Fibroblast of lung (primary cell): ENCODE results near the gene SLC5A6.

Source experiments
- EZH2 ChIP-seq: IDR thresholded peaks from 2 replicates; pipeline ENCODE4 v1.5.1; 2012; ENCODE audit warnings: low read length, control low read depth, mild to moderate bottlenecking; ENCODE audit errors: missing control alignments
- TF ChIP-seq, protein P1 (sequence below), 2 donors: IDR thresholded peaks in 1 of 2; conservative IDR thresholded peaks in 1 of 2; 1 replicate in 1 of 2; 2 replicates in 1 of 2; pipeline ENCODE4 v1.5.1; 2011 to 2012; ENCODE audit warnings: low read length in 2 of 2, control low read depth in 1 of 2, inconsistent platforms in 1 of 2, low read depth in 1 of 2, mild to moderate bottlenecking in 1 of 2

- TF ChIP-seq, protein P1, sequence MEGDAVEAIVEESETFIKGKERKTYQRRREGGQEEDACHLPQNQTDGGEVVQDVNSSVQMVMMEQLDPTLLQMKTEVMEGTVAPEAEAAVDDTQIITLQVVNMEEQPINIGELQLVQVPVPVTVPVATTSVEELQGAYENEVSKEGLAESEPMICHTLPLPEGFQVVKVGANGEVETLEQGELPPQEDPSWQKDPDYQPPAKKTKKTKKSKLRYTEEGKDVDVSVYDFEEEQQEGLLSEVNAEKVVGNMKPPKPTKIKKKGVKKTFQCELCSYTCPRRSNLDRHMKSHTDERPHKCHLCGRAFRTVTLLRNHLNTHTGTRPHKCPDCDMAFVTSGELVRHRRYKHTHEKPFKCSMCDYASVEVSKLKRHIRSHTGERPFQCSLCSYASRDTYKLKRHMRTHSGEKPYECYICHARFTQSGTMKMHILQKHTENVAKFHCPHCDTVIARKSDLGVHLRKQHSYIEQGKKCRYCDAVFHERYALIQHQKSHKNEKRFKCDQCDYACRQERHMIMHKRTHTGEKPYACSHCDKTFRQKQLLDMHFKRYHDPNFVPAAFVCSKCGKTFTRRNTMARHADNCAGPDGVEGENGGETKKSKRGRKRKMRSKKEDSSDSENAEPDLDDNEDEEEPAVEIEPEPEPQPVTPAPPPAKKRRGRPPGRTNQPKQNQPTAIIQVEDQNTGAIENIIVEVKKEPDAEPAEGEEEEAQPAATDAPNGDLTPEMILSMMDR (conservative IDR thresholded peaks at IDR 0.05 in 1 of 2, IDR thresholded peaks at IDR 0.05 in 1 of 2; ENCODE audit: low read depth in 1 of 2, low read length in 2 of 2): no peak
- TF ChIP-seq EZH2: no peak
These were observed 36.7 kb downstream of the SLC5A6 start for GRCh38 chr2:27175330-27175729.
